A549 (cell line): ENCODE data around the gene SPOCK2. TPM values are rescaled to one million over a fixed set of nuclear protein-coding genes. Genes with fewer than 3 reads are reported as not detected.

ENCODE experiments used
- ATAC-seq, 2 experiments: fragments of 200-7000 bp in 1 of 2; fragments of >200 bp in 1 of 2; cut with Nextera tagmentation in 1 of 2; cut with Tn5 transposase in 1 of 2; 3 replicates each; pipeline versions ENCODE4 v1.8.0 to v1.9.1; 2018 to 2020; ENCODE audit warnings: mild to moderate bottlenecking in 1 of 2, moderate library complexity in 1 of 2
- CTCF ChIA-PET: fragments of 300-600 bp; sonication (Branson Sonifier 250); formaldehyde crosslinking; extraction: SDS; loops from one replicate; lab custom pipeline; 2021; ENCODE audit warnings: antibody characterized with exemption, inconsistent platforms; lab: Yijun Ruan, JAX
- POLR2A ChIA-PET: fragments of 350-600 bp; formaldehyde crosslinking; extraction: SDS; loops from one replicate; lab custom pipeline; 2021; ENCODE audit warnings: antibody characterized with exemption, inconsistent platforms; lab: Yijun Ruan, JAX
- DNase-seq, 2 experiments: peaks; one replicate each; pipeline versions ENCODE4 v3.0.0 to v3.0.0-alpha.2; 2011 to 2016; ENCODE audit warnings: low read depth in 1 of 2, low spot score in 1 of 2
- FAIRE-seq: peaks from 2 replicates; lab custom pipeline; 2011; peaks lifted over from hg19 to GRCh38; lab: Jason Lieb, UNC
- H3K27ac ChIP-seq, 2 experiments: fragments of >200 bp; sonication (Bioruptor Twin); formaldehyde crosslinking; 3 replicates each; pipeline ENCODE4 v1.5.1; 2016 to 2017
- H3K4me1 ChIP-seq: fragments of >200 bp; sonication (Bioruptor Twin); formaldehyde crosslinking; 3 replicates; pipeline ENCODE4 v1.6.1; 2016
- H3K4me2 ChIP-seq: fragments of >200 bp; sonication (Bioruptor Twin); formaldehyde crosslinking; 3 replicates; pipeline ENCODE4 v1.6.1; 2016
- H3K4me3 ChIP-seq: fragments of >200 bp; sonication (Bioruptor Twin); formaldehyde crosslinking; 3 replicates; pipeline ENCODE4 v1.5.1; 2016
- H3K9me3 ChIP-seq: fragments of >200 bp; sonication (Bioruptor Twin); formaldehyde crosslinking; 3 replicates; pipeline ENCODE4 v1.6.1; 2016
- BHLHE40 ChIP-seq: IDR thresholded peaks from 2 replicates; pipeline ENCODE4 v1.6.1; 2012; ENCODE audit warnings: low read depth, low read length, inconsistent platforms
- CBX2 ChIP-seq: fragments of 200-600 bp; sonication (generic); IDR thresholded peaks from 2 replicates; pipeline ENCODE4 v1.6.1; 2016; ENCODE audit warnings: low read depth, mild to moderate bottlenecking, borderline replicate concordance
- CEBPB ChIP-seq, 2 experiments: fragments of >200 bp in 1 of 2; sonication (Bioruptor Twin) in 1 of 2; formaldehyde crosslinking in 1 of 2; IDR thresholded peaks; 2 replicates each; pipeline ENCODE4 v1.6.1; 2012 to 2016
- CTCF ChIP-seq: fragments of >200 bp; sonication (Bioruptor Twin); formaldehyde crosslinking; IDR thresholded peaks from 3 replicates; pipeline ENCODE4 v1.5.1; 2016
- E2F6 ChIP-seq: IDR thresholded peaks from 2 replicates; pipeline ENCODE4 v1.6.1; 2012; ENCODE audit warnings: low read depth, borderline replicate concordance
- EHF ChIP-seq: fragments of 250-450 bp; sonication (Bioruptor Pico); IDR thresholded peaks from 2 replicates; pipeline ENCODE4 v1.5.0; 2020; ENCODE audit warnings: mild to moderate bottlenecking
- ESRRA ChIP-seq: fragments of 150-350 bp; IDR thresholded peaks from 2 replicates; pipeline ENCODE4 v1.6.1; 2014; ENCODE audit warnings: mild to moderate bottlenecking, low read length, borderline replicate concordance
- HOXB5 ChIP-seq: fragments of 250-450 bp; sonication (Bioruptor Pico); IDR thresholded peaks from 2 replicates; pipeline ENCODE4 v1.5.0; 2020; ENCODE audit warnings: mild to moderate bottlenecking, moderate library complexity
- JUN ChIP-seq, 2 experiments: fragments of >200 bp; sonication (Bioruptor Twin); formaldehyde crosslinking; IDR thresholded peaks; 2 replicates in 1 of 2; 3 replicates in 1 of 2; pipeline ENCODE4 v1.6.1; 2016 to 2017
- KDM5A ChIP-seq: fragments of 200-600 bp; sonication (generic); IDR thresholded peaks from 2 replicates; pipeline ENCODE4 v1.6.1; 2016; ENCODE audit warnings: antibody characterized with exemption, mild to moderate bottlenecking
- PHF8 ChIP-seq: fragments of 200-600 bp; sonication (generic); IDR thresholded peaks from 2 replicates; pipeline ENCODE4 v1.6.1; 2016; ENCODE audit warnings: low read depth, mild to moderate bottlenecking, antibody characterized with exemption, moderate library complexity, borderline replicate concordance
- POLR2A ChIP-seq: IDR thresholded peaks from 2 replicates; pipeline ENCODE4 v1.6.1; 2012; ENCODE audit warnings: mild to moderate bottlenecking, low read length
- RAD21 ChIP-seq, 2 experiments: fragments of >200 bp in 1 of 2; sonication (Bioruptor Twin) in 1 of 2; formaldehyde crosslinking in 1 of 2; IDR thresholded peaks in 1 of 2; conservative IDR thresholded peaks in 1 of 2; 2 replicates in 1 of 2; 3 replicates in 1 of 2; pipeline ENCODE4 v1.6.1; 2012 to 2018; ENCODE audit warnings: inconsistent platforms in 1 of 2
- RNF2 ChIP-seq: fragments of 200-600 bp; sonication (generic); IDR thresholded peaks from 2 replicates; pipeline ENCODE4 v1.6.1; 2016; ENCODE audit warnings: low read depth, mild to moderate bottlenecking, antibody characterized with exemption, moderate library complexity, borderline replicate concordance
- ZC3H11A ChIP-seq: fragments of 450-650 bp; IDR thresholded peaks from 2 replicates; pipeline ENCODE4 v1.6.1; 2014; ENCODE audit warnings: antibody characterized with exemption, mild to moderate bottlenecking
- ZFP36 ChIP-seq: fragments of 450-650 bp; IDR thresholded peaks from 2 replicates; pipeline ENCODE4 v1.6.1; 2014; ENCODE audit warnings: borderline replicate concordance; ENCODE audit not compliant: partially characterized antibody
- WGBS: methylation state at CpG from one replicate; pipeline ENCODE4 v1.1.6; 2017; ENCODE audit errors: missing lambda C conversion rate; 5-methylcytosine and 5-hydroxymethylcytosine counted together
- polyA plus RNA-seq, 4 experiments: library from polyadenylated mRNA; depleted of rRNA in 3 of 4; stranded (reverse); fragments of >200 nt; fragmentation: RNase III in 1 of 4; extraction: RNeasy Plus Mini Kit Qiagen cat#74134 plus additional on column Dnase treatment in 1 of 4; gene quantifications; 2 replicates in 3 of 4; 3 replicates in 1 of 4; pipeline ENCODE4 v1.2.3, GENCODE V29; 2011 to 2017

The SPOCK2 gene
- polyA plus RNA-seq, 2 of the 4 experiments (the other 2 are of a cell fraction), result 0.52 to 0.67 TPM

GRCh38 chr10:72050873-72051272, 37.5 kb downstream of the SPOCK2 start:
- ATAC-seq, result no peak
- TF ChIP-seq ZFP36, result no peak
- TF ChIP-seq ZC3H11A, result no peak
- TF ChIP-seq HOXB5, result no peak

GRCh38 chr10:72049969-72050781, 38.2 kb downstream of the SPOCK2 start:
- DNase-seq (no peak), ATAC-seq (no peak), FAIRE-seq (no peak)
- no peak overlapping the region for H3K4me2 ChIP-seq
- CTCF ChIA-PET, result interaction anchor here (0.6 to 22.0 kb wide), 17 partner anchors 8 to 286 kb away, joined by 3 to 207 read pairs (median 16); no protein-coding TSS in a partner anchor
- no peak overlapping the region for H3K27ac ChIP-seq
- peaks cover 3% of the 10 kb centered on the region; the same call in 1 of the 3 replicates for H3K4me1 ChIP-seq
- POLR2A ChIA-PET, result interaction anchor here (0.5 kb wide), 1 partner anchor 40 kb away, joined by 4 read pairs; no protein-coding TSS in a partner anchor
- peaks cover 13% of the 10 kb centered on the region; the same call in 2 of the 3 replicates for H3K9me3 ChIP-seq
- 82% methylated on average over 5 of the region's 5 CpGs for WGBS
- H3K4me3 ChIP-seq, result no peak overlapping the region
- TF ChIP-seq ZFP36 (peak; percentile 21), JUN (IDR thresholded peaks at IDR 0.05) (no peak), CBX2 (no peak), RAD21 (conservative IDR thresholded peaks at IDR 0.05 in 1 of 2, IDR thresholded peaks at IDR 0.05 in 1 of 2) (no peak), HOXB5 (no peak)

More at GRCh38 chr10:72050873-72051272, 37.5 kb downstream of the SPOCK2 start:
- WGBS, result 79% methylated on average over 3 of the region's 3 CpGs
- peaks cover 3% of the 10 kb centered on the region; the same call in 1 of the 3 replicates for H3K4me1 ChIP-seq
- POLR2A ChIA-PET, result no interaction called here
- CTCF ChIA-PET, result interaction anchor here (0.7 to 22.0 kb wide), 9 partner anchors 7 to 153 kb away, joined by 3 to 207 read pairs (median 44); no protein-coding TSS in a partner anchor
- H3K27ac ChIP-seq, result no peak overlapping the region
- no peak for FAIRE-seq
- DNase-seq, result no peak
- H3K9me3 ChIP-seq, result peaks cover 13% of the 10 kb centered on the region; the same call in 2 of the 3 replicates
- no peak overlapping the region for H3K4me2 ChIP-seq
- H3K4me3 ChIP-seq, result no peak overlapping the region

GRCh38 chr10:72049472-72049871, 38.9 kb downstream of the SPOCK2 start:
- no peak overlapping the region for H3K4me2 ChIP-seq
- peaks cover 13% of the 10 kb centered on the region; the same call in 2 of the 3 replicates for H3K9me3 ChIP-seq
- CTCF ChIA-PET, result interaction anchor here (0.6 to 22.0 kb wide), 51 partner anchors 9 to 287 kb away, joined by 3 to 207 read pairs (median 5); partner anchors contain the start of genes CHST3, PSAP, SPOCK2 and VSIR
- no peak for FAIRE-seq
- POLR2A ChIA-PET, result no interaction called here
- no peak for ATAC-seq
- no peak overlapping the region for H3K27ac ChIP-seq
- H3K4me1 ChIP-seq, result peaks cover 3% of the 10 kb centered on the region; the same call in 1 of the 3 replicates
- no peak overlapping the region for H3K4me3 ChIP-seq
- WGBS, result 4% methylated on average over 1 of the region's 1 CpG
- TF ChIP-seq PHF8, result no peak
- TF ChIP-seq EHF (CRISPR knock-in tag), result no peak
- TF ChIP-seq E2F6, result no peak
- TF ChIP-seq POLR2A, result no peak
- TF ChIP-seq RNF2, result no peak
- TF ChIP-seq CTCF, result no peak
- TF ChIP-seq BHLHE40, result no peak
- no peak for TF ChIP-seq KDM5A
- no peak for TF ChIP-seq CEBPB (IDR thresholded peaks at IDR 0.05)
- no peak for TF ChIP-seq ESRRA
- DNase-seq, result no peak
